OCI-LY3 (cell line): Measurements from ENCODE around the gene DSCAM.

ENCODE experiments used
- CTCF ChIP-seq: fragments of 200-600, 300-600 bp; sonication (generic); IDR thresholded peaks from 2 replicates; pipeline ENCODE4 v1.5.1; 2014; ENCODE audit warnings: antibody characterized with exemption, low read length, low read depth
- EZH2phosphoT487 ChIP-seq: fragments of 200-600 bp; shearing (Covaris generic); IDR thresholded peaks from 2 replicates; pipeline ENCODE4 v1.6.1; 2018; ENCODE audit warnings: antibody characterized with exemption, mixed run types, low read depth

DNA sequence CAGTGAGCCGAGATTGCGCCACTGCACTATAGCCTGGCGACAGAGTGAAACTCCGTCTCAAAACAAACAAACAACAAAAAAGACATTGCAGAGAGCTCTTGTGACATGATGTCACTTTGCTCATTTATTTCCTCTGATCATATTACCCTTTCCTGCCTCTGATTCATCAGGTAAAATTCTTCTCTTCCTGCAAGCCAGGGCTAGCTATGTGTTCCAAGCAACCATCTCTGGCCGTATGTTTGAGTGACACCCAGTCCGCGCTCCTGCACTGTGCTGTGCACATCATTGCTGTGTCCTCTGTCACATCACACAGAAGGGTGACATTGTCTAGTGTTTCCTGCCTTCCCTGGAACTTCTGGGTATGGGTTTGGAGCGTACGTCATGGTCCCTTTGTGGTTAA is 728.4 kb downstream of the DSCAM start:
- TF ChIP-seq EZH2phosphoT487 (no peak), CTCF (no peak)
